ENCODE data around the gene CDH22. TPM values are rescaled to one million over a fixed set of nuclear protein-coding genes. Genes with fewer than 3 reads are reported as not detected.

CDH22 gene
- polyA plus RNA-seq, 1 donor from 2014 or later, result 2.1 TPM

GRCh38 chr20:46212876-46213275 lies 95.4 kb downstream of the CDH22 start:
- H3K27ac ChIP-seq (ENCODE audit: low read length), result no peak overlapping the region
- no peaks in the 10 kb centered on the region for H3K27me3 ChIP-seq (ENCODE audit: insufficient read depth, low read depth, low read length)
- no peaks in the 10 kb centered on the region for H3K9me3 ChIP-seq (ENCODE audit: low read length)
- no peaks in the 10 kb centered on the region for H3F3A ChIP-seq (ENCODE audit: insufficient read depth, low read length, poor library complexity, severe bottlenecking)
- H3K36me3 ChIP-seq (ENCODE audit: insufficient read depth, low read length), result no peaks in the 10 kb centered on the region
- no peaks in the 10 kb centered on the region for H4K20me1 ChIP-seq (ENCODE audit: insufficient read depth)
- H3K4me3 ChIP-seq (ENCODE audit: low read length), result no peak overlapping the region
- H3K4me2 ChIP-seq (ENCODE audit: low read length), result no peak overlapping the region
- TF ChIP-seq REST (IDR thresholded peaks at IDR 0.05; ENCODE audit: borderline replicate concordance) (no peak), CTCF (IDR thresholded peaks at IDR 0.05; ENCODE audit: poor library complexity, severe bottlenecking) (no peak), EZH2 (IDR thresholded peaks at IDR 0.05; ENCODE audit: borderline replicate concordance, insufficient read depth, low read length, poor library complexity, severe bottlenecking) (no peak), POLR2AphosphoS5 (IDR thresholded peaks at IDR 0.05) (no peak), RAD21 (conservative IDR thresholded peaks at IDR 0.05) (no peak), TAF1 (IDR thresholded peaks at IDR 0.05; ENCODE audit: low read depth) (no peak), MXI1 (conservative IDR thresholded peaks at IDR 0.05; ENCODE audit: poor library complexity, severe bottlenecking) (no peak), EP300 (conservative IDR thresholded peaks at IDR 0.05; ENCODE audit: poor library complexity, severe bottlenecking) (no peak), SMC3 (conservative IDR thresholded peaks at IDR 0.05; ENCODE audit: poor library complexity) (no peak)
- no peak overlapping the region for H3K9ac ChIP-seq (ENCODE audit: low read length)
- H3K9me2 ChIP-seq (ENCODE audit: insufficient read depth, low read length), result no peaks in the 10 kb centered on the region
- H3K79me2 ChIP-seq (replicated peaks; ENCODE audit: insufficient read depth, low read length), result no peaks in the 10 kb centered on the region
- no peak overlapping the region for H2AFZ ChIP-seq (ENCODE audit: low read depth, low read length)

- Histone ChIP-seq H3K4me2 (ENCODE audit: low read length) (no peak overlapping the region), H3K36me3 (ENCODE audit: insufficient read depth, low read length) (no peaks in the 10 kb centered on the region), H3K27ac (ENCODE audit: low read length) (no peak overlapping the region), H2AFZ (ENCODE audit: low read depth, low read length) (no peak overlapping the region), H4K20me1 (ENCODE audit: insufficient read depth) (no peaks in the 10 kb centered on the region), H3K79me2 (replicated peaks; ENCODE audit: insufficient read depth, low read length) (no peaks in the 10 kb centered on the region), H3K9ac (ENCODE audit: low read length) (no peak overlapping the region), H3K4me3 (ENCODE audit: low read length) (no peak overlapping the region), H3K9me2 (ENCODE audit: insufficient read depth, low read length) (no peaks in the 10 kb centered on the region), H3K27me3 (ENCODE audit: insufficient read depth, low read depth, low read length) (no peaks in the 10 kb centered on the region), H3F3A (ENCODE audit: insufficient read depth, low read length, poor library complexity, severe bottlenecking) (no peaks in the 10 kb centered on the region), H3K9me3 (ENCODE audit: low read length) (no peaks in the 10 kb centered on the region)
- TF ChIP-seq REST (IDR thresholded peaks at IDR 0.05; ENCODE audit: borderline replicate concordance) (no peak), MXI1 (conservative IDR thresholded peaks at IDR 0.05; ENCODE audit: poor library complexity, severe bottlenecking) (no peak), RAD21 (conservative IDR thresholded peaks at IDR 0.05) (no peak), SMC3 (conservative IDR thresholded peaks at IDR 0.05; ENCODE audit: poor library complexity) (no peak), TAF1 (IDR thresholded peaks at IDR 0.05; ENCODE audit: low read depth) (no peak), EP300 (conservative IDR thresholded peaks at IDR 0.05; ENCODE audit: poor library complexity, severe bottlenecking) (no peak), CTCF (IDR thresholded peaks at IDR 0.05; ENCODE audit: poor library complexity, severe bottlenecking) (no peak), EZH2 (IDR thresholded peaks at IDR 0.05; ENCODE audit: borderline replicate concordance, insufficient read depth, low read length, poor library complexity, severe bottlenecking) (no peak)
Observed at GRCh38 chr20:46212252-46212651, 96.0 kb downstream of the CDH22 start.

Data from neural cell (in vitro differentiated cells).